GM19463 (cell line): Measurements from ENCODE around the gene AQP5.
"Not testable (repeated sequence)": the region's sequence is repeated elsewhere in the genome, so short reads cannot be mapped to it uniquely, and the experiment has no call there.

Experiments
- ATAC-seq: cut with Tn5 transposase; IDR thresholded peaks from one replicate; pipeline ENCODE4 v1.9.1; 2021; ENCODE audit warnings: mild to moderate bottlenecking, moderate library complexity; ENCODE audit not compliant: unreplicated experiment

The AQP5 gene

GRCh38 chr12:49979016-49979586 is 17.4 kb downstream of the AQP5 start:
- ATAC-seq, result no peak

GRCh38 chr12:49979791-49980190 is 18.1 kb downstream of the AQP5 start:
- ATAC-seq, result no peak

- no peak for ATAC-seq
Observed at GRCh38 chr12:49980501-49981349, 19.1 kb downstream of the AQP5 start.

GRCh38 chr12:49982246-49983087 is 20.8 kb downstream of the AQP5 start:
- no peak for ATAC-seq

- ATAC-seq, result no peak
Observed at GRCh38 chr12:49983892-49984291, 22.2 kb downstream of the AQP5 start.

GRCh38 chr12:49984476-49985359 is 23.0 kb downstream of the AQP5 start:
- ATAC-seq, result no peak

- no peak for ATAC-seq
Observed at GRCh38 chr12:49985981-49986380, 24.3 kb downstream of the AQP5 start.

GRCh38 chr12:49986476-49986875 is 24.8 kb downstream of the AQP5 start:
- not testable (repeated sequence) for ATAC-seq

GRCh38 chr12:49987625-49988303 is 26.1 kb downstream of the AQP5 start:
- no peak for ATAC-seq

GRCh38 chr12:49989400-49989799 is 27.7 kb downstream of the AQP5 start:
- not testable (repeated sequence) for ATAC-seq

GRCh38 chr12:49990273-49990672 is 28.6 kb downstream of the AQP5 start:
- ATAC-seq, result no peak

- no peak for ATAC-seq
Observed at GRCh38 chr12:49998453-49998852, 36.8 kb downstream of the AQP5 start.

- no peak for ATAC-seq
Observed at GRCh38 chr12:50003595-50003994, 41.9 kb downstream of the AQP5 start.

- no peak for ATAC-seq
Observed at GRCh38 chr12:50004696-50005095, 43.0 kb downstream of the AQP5 start.

- no peak for ATAC-seq
Observed at GRCh38 chr12:50005175-50005574, 43.5 kb downstream of the AQP5 start.

- ATAC-seq, result no peak
Observed at GRCh38 chr12:50006280-50006679, 44.6 kb downstream of the AQP5 start.

- ATAC-seq, result no peak
Observed at GRCh38 chr12:50006754-50007442, 45.2 kb downstream of the AQP5 start.

GRCh38 chr12:50013361-50014147 is 51.9 kb downstream of the AQP5 start:
- ATAC-seq, result peak; percentile 47

- ATAC-seq, result no peak
Observed at GRCh38 chr12:50014342-50014741, 52.7 kb downstream of the AQP5 start.
